Smooth muscle cell of the coronary artery (primary cell): Measurements from ENCODE around the gene PAX7. TPM values are rescaled to one million over a fixed set of nuclear protein-coding genes. Genes with fewer than 3 reads are reported as not detected.

Experiments used
- total RNA-seq: library from RNA; depleted of rRNA; stranded (reverse); fragments of >200 nt; gene quantifications from 2 replicates; pipeline ENCODE4 v1.2.3, GENCODE V29; 2014; ENCODE audit warnings: low replicate concordance

Gene PAX7
- not detected in 2 replicates for total RNA-seq

GRCh38 chr1:18630511-18631495 is at the start of gene PAX7:
Gene PAX7, plus strand, starts transcription at chr1:18630846. Its CDS starts 758 bp downstream, at chr1:18631604.

Other genes with a start within 250 kb of the PAX7 start
- gene KLHDC7A, start 149.9 kb upstream of the PAX7 start, total RNA-seq, result not detected in 2 replicates
- gene TAS1R2, start 228.8 kb downstream of the PAX7 start, total RNA-seq, result not detected in 2 replicates